HEK293 (cell line): Measurements from ENCODE around the gene CEP43.
A peak's percentile ranks its signal among the peaks of the same experiment; 100 is the strongest.

ENCODE experiments used
- KLF16 ChIP-seq: fragments of 450-650 bp; formaldehyde crosslinking; IDR thresholded peaks from 2 replicates; pipeline ENCODE4 v1.5.1; 2017; ENCODE audit warnings: missing biosample characterization, missing genetic modification characterization
- OVOL3 ChIP-seq: fragments of 450-650 bp; formaldehyde crosslinking; IDR thresholded peaks from 2 replicates; pipeline ENCODE4 v1.5.1; 2016; ENCODE audit warnings: missing biosample characterization, missing genetic modification characterization
- PATZ1 ChIP-seq: fragments of 450-650 bp; formaldehyde crosslinking; IDR thresholded peaks from 2 replicates; pipeline ENCODE4 v1.5.1; 2016; ENCODE audit warnings: missing biosample characterization, missing genetic modification characterization
- SETDB1 ChIP-seq: IDR thresholded peaks from one replicate; pipeline ENCODE4 v1.6.1; 2017; ENCODE audit warnings: mild to moderate bottlenecking, low read length, moderate library complexity, mixed read lengths; ENCODE audit not compliant: insufficient read length
- TCF7L2 ChIP-seq: IDR thresholded peaks from 2 replicates; pipeline ENCODE4 v1.6.1; 2011; ENCODE audit warnings: low read depth, mild to moderate bottlenecking, inconsistent platforms, low read length, moderate library complexity, borderline replicate concordance
- ZBTB10 ChIP-seq: fragments of 450-650 bp; formaldehyde crosslinking; IDR thresholded peaks from 2 replicates; pipeline ENCODE4 v1.5.1; 2016; ENCODE audit warnings: missing biosample characterization, missing genetic modification characterization
- ZBTB11 ChIP-seq: fragments of 450-650 bp; formaldehyde crosslinking; conservative IDR thresholded peaks from 2 replicates; pipeline ENCODE4 v1.5.1; 2016; ENCODE audit warnings: low read depth, missing biosample characterization, missing genetic modification characterization
- ZFP3 ChIP-seq: fragments of 450-650 bp; formaldehyde crosslinking; IDR thresholded peaks from 2 replicates; pipeline ENCODE4 v1.5.1; 2016; ENCODE audit warnings: low read depth, missing biosample characterization, missing genetic modification characterization
- ZFP37 ChIP-seq: fragments of 450-650 bp; formaldehyde crosslinking; IDR thresholded peaks from 2 replicates; pipeline ENCODE4 v1.5.1; 2016; ENCODE audit warnings: missing biosample characterization, missing genetic modification characterization
- ZFP69B ChIP-seq: fragments of 450-650 bp; formaldehyde crosslinking; IDR thresholded peaks from 2 replicates; pipeline ENCODE4 v1.5.1; 2016; ENCODE audit warnings: missing biosample characterization, missing genetic modification characterization
- ZIC2 ChIP-seq: fragments of 450-650 bp; formaldehyde crosslinking; IDR thresholded peaks from 2 replicates; pipeline ENCODE4 v1.5.1; 2016; ENCODE audit warnings: missing biosample characterization, missing genetic modification characterization
- ZNF138 ChIP-seq: fragments of 450-650 bp; formaldehyde crosslinking; IDR thresholded peaks from 2 replicates; pipeline ENCODE4 v1.5.1; 2016; ENCODE audit warnings: missing biosample characterization, missing genetic modification characterization, borderline replicate concordance
- ZNF140 ChIP-seq: fragments of 450-650 bp; formaldehyde crosslinking; IDR thresholded peaks from 2 replicates; pipeline ENCODE4 v1.5.1; 2016; ENCODE audit warnings: missing biosample characterization, missing genetic modification characterization
- ZNF16 ChIP-seq: fragments of 450-650 bp; formaldehyde crosslinking; IDR thresholded peaks from 2 replicates; pipeline ENCODE4 v1.5.1; 2016; ENCODE audit warnings: low read depth, missing biosample characterization, missing genetic modification characterization
- ZNF169 ChIP-seq: fragments of 450-650 bp; formaldehyde crosslinking; IDR thresholded peaks from 2 replicates; pipeline ENCODE4 v1.5.1; 2016; ENCODE audit warnings: missing biosample characterization, missing genetic modification characterization
- ZNF175 ChIP-seq: fragments of 450-650 bp; formaldehyde crosslinking; IDR thresholded peaks from 2 replicates; pipeline ENCODE4 v1.5.1; 2016; ENCODE audit warnings: missing biosample characterization, missing genetic modification characterization
- ZNF223 ChIP-seq: fragments of 450-650 bp; formaldehyde crosslinking; IDR thresholded peaks from 2 replicates; pipeline ENCODE4 v1.5.1; 2016; ENCODE audit warnings: missing biosample characterization, missing genetic modification characterization
- ZNF266 ChIP-seq: fragments of 450-650 bp; formaldehyde crosslinking; IDR thresholded peaks from 2 replicates; pipeline ENCODE4 v1.5.1; 2016; ENCODE audit warnings: missing biosample characterization, missing genetic modification characterization, low read depth
- ZNF280C ChIP-seq: fragments of 450-650 bp; formaldehyde crosslinking; IDR thresholded peaks from 2 replicates; pipeline ENCODE4 v1.5.1; 2016; ENCODE audit warnings: missing biosample characterization, missing genetic modification characterization
- ZNF292 ChIP-seq: fragments of 450-650 bp; formaldehyde crosslinking; IDR thresholded peaks from 2 replicates; pipeline ENCODE4 v1.5.1; 2016; ENCODE audit warnings: low read depth, missing biosample characterization, missing genetic modification characterization, borderline replicate concordance
- ZNF341 ChIP-seq: fragments of 450-650 bp; formaldehyde crosslinking; IDR thresholded peaks from 2 replicates; pipeline ENCODE4; 2016; ENCODE audit warnings: low read depth, missing biosample characterization, missing genetic modification characterization
- ZNF350 ChIP-seq: fragments of 450-650 bp; formaldehyde crosslinking; IDR thresholded peaks from 2 replicates; pipeline ENCODE4 v1.5.0; 2017; ENCODE audit warnings: missing biosample characterization, mild to moderate bottlenecking, missing genetic modification characterization
- ZNF366 ChIP-seq: fragments of 450-650 bp; formaldehyde crosslinking; conservative IDR thresholded peaks from 2 replicates; pipeline ENCODE4 v1.5.1; 2016; ENCODE audit warnings: missing biosample characterization, missing genetic modification characterization
- ZNF404 ChIP-seq: fragments of 450-650 bp; formaldehyde crosslinking; IDR thresholded peaks from 2 replicates; pipeline ENCODE4 v1.5.1; 2017; ENCODE audit warnings: missing biosample characterization, missing genetic modification characterization
- ZNF510 ChIP-seq: fragments of 450-650 bp; formaldehyde crosslinking; IDR thresholded peaks from 2 replicates; pipeline ENCODE4 v1.5.1; 2018; ENCODE audit warnings: mild to moderate bottlenecking, missing genetic modification characterization, missing biosample characterization; ENCODE audit not compliant: insufficient replicate concordance
- ZNF610 ChIP-seq: fragments of 450-650 bp; formaldehyde crosslinking; IDR thresholded peaks from 2 replicates; pipeline ENCODE4 v1.5.1; 2016; ENCODE audit warnings: missing biosample characterization, missing genetic modification characterization, borderline replicate concordance
- ZNF701 ChIP-seq: fragments of 450-650 bp; formaldehyde crosslinking; IDR thresholded peaks from 2 replicates; pipeline ENCODE4 v1.5.1; 2016; ENCODE audit warnings: missing biosample characterization, missing genetic modification characterization
- ZNF76 ChIP-seq: fragments of 450-650 bp; formaldehyde crosslinking; IDR thresholded peaks from 2 replicates; pipeline ENCODE4; 2016; ENCODE audit warnings: low read depth, missing biosample characterization, missing genetic modification characterization, borderline replicate concordance

The CEP43 gene

GRCh38 chr6:166998256-166999144 lies 697 bp upstream of the CEP43 start (continued):
- TF ChIP-seq PATZ1 (tag by site-specific recombination) (peak; percentile 65; the same call in 1 of the 2 replicates), ZFP37 (tag by site-specific recombination) (0 out of 2 replicates have a peak, but pooled peaks have one; percentile 40), TCF7L2 (peak; percentile 80; the same call in 1 of the 2 replicates), ZNF701 (tag by site-specific recombination) (no peak), ZNF510 (no peak), ZNF138 (tag by site-specific recombination) (no peak), ZNF140 (no peak), ZNF610 (tag by site-specific recombination) (no peak), ZNF404 (tag by site-specific recombination) (no peak), ZNF16 (tag by site-specific recombination) (no peak), ZIC2 (tag by site-specific recombination) (peak; percentile 79), ZNF280C (tag by site-specific recombination) (no peak), ZNF223 (tag by site-specific recombination) (no peak), ZNF366 (no peak), ZFP69B (no peak), ZBTB11 (tag by site-specific recombination) (peak; percentile 48; the same call in 1 of the 2 replicates), ZBTB10 (tag by site-specific recombination) (no peak; the same call in none of the 2 replicates), ZFP3 (tag by site-specific recombination) (no peak), ZNF169 (no peak), ZNF292 (no peak), ZNF266 (tag by site-specific recombination) (no peak), OVOL3 (tag by site-specific recombination) (no peak), ZNF175 (tag by site-specific recombination) (no peak), ZNF350 (tag by site-specific recombination) (no peak), ZNF76 (tag by site-specific recombination) (no peak), SETDB1 (no peak), KLF16 (tag by site-specific recombination) (peak; percentile 66; the same call in 1 of the 2 replicates), ZNF341 (tag by site-specific recombination) (peak; percentile 57)
